HCT116 (cell line): ENCODE data around the gene FGF3.

ENCODE experiments used
- CEBPB ChIP-seq: IDR thresholded peaks from 2 replicates; pipeline ENCODE4 v1.6.1; 2012; ENCODE audit warnings: low read depth
- EGR1 ChIP-seq: IDR thresholded peaks from 2 replicates; pipeline ENCODE4 v1.6.1; 2012; ENCODE audit warnings: low read depth
- EZH2 ChIP-seq: fragments of 200-600 bp; sonication (generic); IDR thresholded peaks from 2 replicates; pipeline ENCODE4 v1.6.1; 2017; ENCODE audit warnings: antibody characterized with exemption, mixed run types
- EZH2phosphoT487 ChIP-seq: fragments of 200-600 bp; IDR thresholded peaks from 2 replicates; pipeline ENCODE4 v1.6.1; 2018; ENCODE audit warnings: antibody characterized with exemption, borderline replicate concordance
- JUND ChIP-seq: IDR thresholded peaks from 2 replicates; pipeline ENCODE4 v1.6.1; 2012
- POLR2A ChIP-seq: IDR thresholded peaks from 2 replicates; pipeline ENCODE4 v1.7.0; 2011; ENCODE audit warnings: borderline replicate concordance; ENCODE audit not compliant: insufficient read depth, insufficient read length; ENCODE audit errors: extremely low read depth
- POLR2AphosphoS5 ChIP-seq: IDR thresholded peaks from 2 replicates; pipeline ENCODE4 v1.6.1; 2011; ENCODE audit warnings: mild to moderate bottlenecking, low read depth, low read length, moderate library complexity
- RAD21 ChIP-seq: IDR thresholded peaks from 2 replicates; pipeline ENCODE4 v1.6.1; 2012; ENCODE audit warnings: low read depth, mild to moderate bottlenecking
- SP1 ChIP-seq: IDR thresholded peaks from 2 replicates; pipeline ENCODE4 v1.6.1; 2012; ENCODE audit warnings: low read depth
- TCF7L2 ChIP-seq: IDR thresholded peaks from 2 replicates; pipeline ENCODE4 v1.7.0; 2011; ENCODE audit warnings: borderline replicate concordance, inconsistent platforms; ENCODE audit not compliant: insufficient read depth, insufficient read length; ENCODE audit errors: extremely low read depth
- YY1 ChIP-seq: IDR thresholded peaks from 2 replicates; pipeline ENCODE4 v1.6.1; 2011; ENCODE audit warnings: low read length, low read depth, moderate library complexity, mild to moderate bottlenecking; ENCODE audit not compliant: insufficient replicate concordance; ENCODE audit errors: extremely low read depth
- ZFX ChIP-seq: fragments of 450-650 bp; IDR thresholded peaks from 2 replicates; pipeline ENCODE4 v1.6.1; 2017
- ZNF274 ChIP-seq: fragments of 200-500 bp; sonication (Bioruptor generic); IDR thresholded peaks from 2 replicates; pipeline ENCODE4 v1.6.1; 2014; ENCODE audit warnings: mild to moderate bottlenecking, low read depth, low read length, inconsistent platforms
- TF ChIP-seq, protein P1 (sequence below), 3 experiments: fragments of 200-600 bp in 1 of 3; sonication (generic) in 1 of 3; IDR thresholded peaks in 2 of 3; conservative IDR thresholded peaks in 1 of 3; 2 replicates each; pipeline ENCODE4 v1.5.1; 2012 to 2017; ENCODE audit warnings: low read depth in 2 of 3, low read length in 2 of 3, antibody characterized with exemption in 1 of 3, borderline replicate concordance in 1 of 3, control low read depth in 1 of 3, mild to moderate bottlenecking in 1 of 3, mixed read lengths in 1 of 3, mixed run types in 1 of 3, moderate library complexity in 1 of 3; ENCODE audit not compliant: insufficient read depth in 1 of 3

DNA sequence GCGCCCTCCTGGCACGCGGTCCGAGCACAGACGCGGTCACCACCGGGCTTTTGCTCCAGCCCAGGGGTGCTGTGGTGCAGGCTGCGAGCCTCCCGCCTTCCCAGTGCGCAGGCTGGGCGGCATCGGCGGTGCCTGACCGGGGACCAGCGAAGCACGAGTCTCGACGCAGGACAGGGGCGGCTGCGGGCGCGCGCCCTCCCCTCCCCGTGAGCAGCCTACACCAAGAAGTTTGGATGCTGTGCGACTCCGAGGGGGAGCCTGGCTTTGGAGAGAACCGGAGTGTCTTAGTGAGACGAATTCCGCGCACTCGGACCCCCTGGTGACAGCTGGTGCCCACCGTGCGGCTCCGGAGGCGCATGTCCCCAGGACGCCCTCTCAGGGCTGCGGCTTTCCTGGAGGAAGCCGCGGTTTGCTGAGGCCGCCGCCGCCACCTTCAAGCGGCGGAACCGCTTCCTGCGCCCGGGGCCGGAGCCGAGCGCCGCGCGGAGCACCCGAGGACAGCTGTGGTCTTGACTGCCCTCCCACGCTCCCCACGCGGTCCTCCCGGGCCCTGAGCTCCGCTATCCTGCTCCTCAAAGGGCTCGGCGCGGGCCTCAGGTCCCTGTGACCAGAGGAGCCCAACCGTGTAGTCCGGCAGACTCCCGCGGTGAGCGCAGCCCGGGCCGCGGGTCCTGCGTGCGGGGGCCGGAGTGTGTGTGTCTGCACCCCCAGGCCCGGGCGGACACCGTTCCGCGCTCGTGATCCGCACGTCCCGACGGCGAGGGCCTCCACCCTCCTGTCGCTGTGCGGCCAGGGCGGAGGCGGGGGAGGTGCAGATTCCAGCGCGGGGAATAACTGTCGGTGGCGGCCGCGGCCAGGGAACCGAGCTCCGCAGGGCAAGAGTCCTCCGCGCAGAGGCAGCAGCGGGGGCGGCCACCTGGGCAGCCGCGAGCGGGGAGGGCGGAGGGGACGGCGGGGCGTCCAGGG is 1.7 kb downstream of the FGF3 start:
- TF ChIP-seq, protein P1, sequence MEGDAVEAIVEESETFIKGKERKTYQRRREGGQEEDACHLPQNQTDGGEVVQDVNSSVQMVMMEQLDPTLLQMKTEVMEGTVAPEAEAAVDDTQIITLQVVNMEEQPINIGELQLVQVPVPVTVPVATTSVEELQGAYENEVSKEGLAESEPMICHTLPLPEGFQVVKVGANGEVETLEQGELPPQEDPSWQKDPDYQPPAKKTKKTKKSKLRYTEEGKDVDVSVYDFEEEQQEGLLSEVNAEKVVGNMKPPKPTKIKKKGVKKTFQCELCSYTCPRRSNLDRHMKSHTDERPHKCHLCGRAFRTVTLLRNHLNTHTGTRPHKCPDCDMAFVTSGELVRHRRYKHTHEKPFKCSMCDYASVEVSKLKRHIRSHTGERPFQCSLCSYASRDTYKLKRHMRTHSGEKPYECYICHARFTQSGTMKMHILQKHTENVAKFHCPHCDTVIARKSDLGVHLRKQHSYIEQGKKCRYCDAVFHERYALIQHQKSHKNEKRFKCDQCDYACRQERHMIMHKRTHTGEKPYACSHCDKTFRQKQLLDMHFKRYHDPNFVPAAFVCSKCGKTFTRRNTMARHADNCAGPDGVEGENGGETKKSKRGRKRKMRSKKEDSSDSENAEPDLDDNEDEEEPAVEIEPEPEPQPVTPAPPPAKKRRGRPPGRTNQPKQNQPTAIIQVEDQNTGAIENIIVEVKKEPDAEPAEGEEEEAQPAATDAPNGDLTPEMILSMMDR (IDR thresholded peaks at IDR 0.05 in 2 of 3, conservative IDR thresholded peaks at IDR 0.05 in 1 of 3; ENCODE audit: borderline replicate concordance in 1 of 3, insufficient read depth in 1 of 3, low read depth in 2 of 3, low read length in 2 of 3) = no peak
- TF ChIP-seq POLR2A (no peak), ZFX (peak; percentile 62; the same call in 1 of the 2 replicates), EZH2phosphoT487 (no peak), RAD21 (no peak), EGR1 (no peak; the same call in none of the 2 replicates), TCF7L2 (no peak), EZH2 (no peak), ZNF274 (no peak), YY1 (no peak), CEBPB (no peak), POLR2AphosphoS5 (no peak), JUND (no peak), SP1 (no peak)
